Stimulated activated CD4-positive, alpha-beta T cell treated with anti-CD3 and anti-CD28 coated beads, Interleukin-15, amount 100 ng/mL, for 48 hours (primary cell): ENCODE results near the gene CRIM1.

ENCODE experiments used
- DNase-seq, 2 donors: peaks; one replicate each; pipeline ENCODE4 v3.0.0-alpha.2; 2020; ENCODE audit warnings: low read depth in 2 of 2

The CRIM1 gene

GRCh38 chr2:36554531-36554930 is 199.0 kb downstream of the CRIM1 start:
- no peak for DNase-seq

- no peak for DNase-seq
Observed at GRCh38 chr2:36555789-36556188, 200.2 kb downstream of the CRIM1 start.

- no peak for DNase-seq
Observed at GRCh38 chr2:36556842-36557241, 201.3 kb downstream of the CRIM1 start.

GRCh38 chr2:36559221-36559942 is 203.8 kb downstream of the CRIM1 start:
- no peak for DNase-seq

- no peak for DNase-seq
Observed at GRCh38 chr2:36560726-36561125, 205.1 kb downstream of the CRIM1 start.

- DNase-seq: no peak
Observed at GRCh38 chr2:36561237-36561944, 205.8 kb downstream of the CRIM1 start.

- no peak for DNase-seq
Observed at GRCh38 chr2:36562240-36562639, 206.7 kb downstream of the CRIM1 start.

GRCh38 chr2:36562973-36563532 is 207.5 kb downstream of the CRIM1 start:
- no peak for DNase-seq

GRCh38 chr2:36564377-36564930 is 208.9 kb downstream of the CRIM1 start:
- DNase-seq: no peak

- DNase-seq: no peak
Observed at GRCh38 chr2:36565712-36566111, 210.1 kb downstream of the CRIM1 start.

GRCh38 chr2:36566887-36567286 is 211.3 kb downstream of the CRIM1 start:
- no peak for DNase-seq

- no peak for DNase-seq
Observed at GRCh38 chr2:36567711-36568408, 212.3 kb downstream of the CRIM1 start.

GRCh38 chr2:36568516-36569246 is 213.1 kb downstream of the CRIM1 start:
- no peak for DNase-seq

GRCh38 chr2:36569267-36569856 is 213.8 kb downstream of the CRIM1 start:
- DNase-seq: no peak

GRCh38 chr2:36570416-36570815 is 214.8 kb downstream of the CRIM1 start:
- no peak for DNase-seq

GRCh38 chr2:36572054-36572718 is 216.6 kb downstream of the CRIM1 start:
- DNase-seq: no peak

- DNase-seq: no peak
Observed at GRCh38 chr2:36572719-36573059, 217.1 kb downstream of the CRIM1 start.

GRCh38 chr2:36573165-36573564 is 217.6 kb downstream of the CRIM1 start:
- no peak for DNase-seq

GRCh38 chr2:36574560-36574959 is 219.0 kb downstream of the CRIM1 start:
- no peak for DNase-seq

- no peak for DNase-seq
Observed at GRCh38 chr2:36577884-36578283, 222.3 kb downstream of the CRIM1 start.
